ENCODE measurements around the gene KCTD7.
"Not testable (repeated sequence)": the region's sequence is repeated elsewhere in the genome, so short reads cannot be mapped to it uniquely, and the experiment has no call there.

The KCTD7 gene

GRCh38 chr7:66683770-66684123 lies 55.1 kb downstream of the KCTD7 start:
- no peak for DNase-seq

GRCh38 chr7:66685663-66686062 lies 57.0 kb downstream of the KCTD7 start:
- DNase-seq = not testable (repeated sequence)

- no peak for DNase-seq
These were observed 58.5 kb downstream of the KCTD7 start for GRCh38 chr7:66687186-66687585.

- not testable (repeated sequence) for DNase-seq
These were observed 59.0 kb downstream of the KCTD7 start for GRCh38 chr7:66687672-66688071.

GRCh38 chr7:66689081-66689480 lies 60.4 kb downstream of the KCTD7 start:
- no peak for DNase-seq

- no peak for DNase-seq
These were observed 64.7 kb downstream of the KCTD7 start for GRCh38 chr7:66693331-66693730.

Measured in NCI-H2081 treated with DMSO at 0.1 percent for 48 hours (cell line).